SK-N-MC (cell line): ENCODE results near the gene NDST4.

Experiments used
- DNase-seq: peaks from one replicate; pipeline ENCODE4 v3.0.0-alpha.2; 2011; ENCODE audit warnings: low read depth, low spot score
- H3K27ac ChIP-seq: fragments of 200-600 bp; sonication (generic); 2 replicates; pipeline ENCODE4 v1.5.1; 2016; ENCODE audit warnings: mixed run types
- H3K36me3 ChIP-seq: fragments of 200-600 bp; sonication (generic); 2 replicates; pipeline ENCODE4 v1.6.1; 2017; ENCODE audit warnings: antibody characterized with exemption, low read length, mixed read lengths; ENCODE audit not compliant: insufficient read depth
- H3K4me3 ChIP-seq: fragments of 200-600 bp; sonication (generic); 2 replicates; pipeline ENCODE4 v1.5.1; 2016
- H3K9ac ChIP-seq: fragments of 200-600 bp; sonication (generic); 2 replicates; pipeline ENCODE4 v1.8.0; 2017; ENCODE audit warnings: mixed run types, mixed read lengths; ENCODE audit not compliant: insufficient read length
- H3K9me3 ChIP-seq: fragments of 200-600 bp; sonication (generic); 2 replicates; pipeline ENCODE4 v1.6.1; 2017; ENCODE audit warnings: low read depth, mild to moderate bottlenecking, antibody characterized with exemption, low read length, moderate library complexity, mixed read lengths
- EZH2 ChIP-seq: fragments of 200-600 bp; sonication (generic); IDR thresholded peaks from one replicate; pipeline ENCODE4 v1.6.1; 2017; ENCODE audit warnings: antibody characterized with exemption
- FOXP2 ChIP-seq: optimal IDR thresholded peaks from 2 replicates; pipeline ENCODE3; 2011; ENCODE audit warnings: mild to moderate bottlenecking, moderate library complexity; ENCODE audit not compliant: insufficient read depth; ENCODE audit errors: extremely low read length, control extremely low read depth
- POLR2AphosphoS5 ChIP-seq: IDR thresholded peaks from 2 replicates; pipeline ENCODE4 v1.6.1; 2012; ENCODE audit warnings: mild to moderate bottlenecking, low read depth, low read length, borderline replicate concordance

The NDST4 gene

DNA sequence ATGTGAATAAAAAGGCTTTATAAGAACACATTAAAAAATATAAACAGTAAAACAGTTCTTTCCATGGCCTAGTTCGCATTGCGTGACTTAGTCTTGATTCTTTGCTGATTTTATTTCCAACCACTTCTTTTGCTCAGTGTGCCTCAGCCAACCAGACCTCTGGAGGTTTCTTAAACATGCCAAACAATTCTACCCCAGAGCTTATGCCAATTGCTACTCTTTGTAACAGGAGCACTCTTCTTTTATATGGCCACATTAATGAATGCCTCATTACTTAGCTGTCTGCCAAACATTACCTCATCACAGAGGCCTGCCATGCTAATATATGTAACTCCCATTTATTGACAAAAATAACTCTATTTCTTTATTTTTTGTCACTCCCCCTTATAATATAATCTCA lies 202.3 kb downstream of the NDST4 start:
- 0 out of 2 replicates have a peak overlapping the region, but pooled peaks have one; percentile 6 for H3K27ac ChIP-seq
- H3K9ac ChIP-seq = no peak overlapping the region
- TF ChIP-seq EZH2 = no peak
- no peak for TF ChIP-seq FOXP2
- TF ChIP-seq POLR2AphosphoS5 = no peak
- H3K9me3 ChIP-seq = no peaks in the 10 kb centered on the region
- H3K36me3 ChIP-seq = peaks cover 11% of the 10 kb centered on the region
- H3K4me3 ChIP-seq = no peak overlapping the region
- DNase-seq = no peak

DNA sequence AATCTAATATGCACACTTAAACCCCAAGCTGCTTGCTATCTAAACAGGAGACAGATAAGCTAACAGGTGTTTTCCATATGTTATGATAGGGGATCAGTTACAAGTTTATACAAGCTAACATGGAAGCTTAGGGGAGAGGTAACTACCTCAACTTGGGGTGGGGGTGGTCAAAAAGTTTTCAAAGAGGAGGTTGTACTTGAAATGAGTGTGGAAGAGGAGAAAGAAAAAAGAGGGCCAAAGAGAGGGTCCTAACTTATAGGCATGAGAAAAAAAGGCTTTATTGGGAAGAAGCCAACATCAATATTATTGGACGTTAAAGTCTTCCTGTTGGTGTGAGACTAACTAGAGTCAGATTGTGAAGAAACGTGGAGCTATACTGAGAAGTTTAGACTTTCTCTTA lies 205.9 kb downstream of the NDST4 start:
- Histone ChIP-seq H3K9me3 (no peaks in the 10 kb centered on the region), H3K36me3 (peaks cover 30% of the 10 kb centered on the region), H3K27ac (peak overlapping the region; percentile 26; the same call in 1 of the 2 replicates), H3K4me3 (no peak overlapping the region), H3K9ac (no peak overlapping the region)
- DNase-seq = no peak
- TF ChIP-seq FOXP2 (no peak), EZH2 (no peak), POLR2AphosphoS5 (no peak)

DNA sequence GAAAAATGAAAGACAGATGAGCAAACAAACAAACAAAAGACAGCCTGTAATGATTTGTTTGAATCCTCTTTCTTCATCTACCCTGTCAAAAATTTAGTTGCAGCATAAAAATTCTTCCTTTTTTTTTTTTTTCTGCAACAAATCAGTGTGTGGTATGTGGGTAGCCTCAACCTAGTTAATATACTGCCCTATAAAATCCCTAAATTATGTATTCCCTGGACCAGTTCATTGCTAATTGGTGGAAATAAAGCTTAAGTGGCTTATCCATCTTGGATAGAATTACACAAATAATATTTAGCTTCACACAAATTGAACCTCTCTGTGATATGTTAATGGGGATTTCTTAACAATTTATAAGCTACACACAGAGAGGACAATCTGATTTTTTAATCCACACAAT lies 208.4 kb downstream of the NDST4 start:
- no peak for DNase-seq
- Histone ChIP-seq H3K9me3 (no peaks in the 10 kb centered on the region), H3K36me3 (peaks cover 46% of the 10 kb centered on the region), H3K9ac (no peak overlapping the region), H3K4me3 (no peak overlapping the region), H3K27ac (no peak overlapping the region)
- TF ChIP-seq POLR2AphosphoS5 = no peak
- TF ChIP-seq EZH2 = no peak
- no peak for TF ChIP-seq FOXP2

DNA sequence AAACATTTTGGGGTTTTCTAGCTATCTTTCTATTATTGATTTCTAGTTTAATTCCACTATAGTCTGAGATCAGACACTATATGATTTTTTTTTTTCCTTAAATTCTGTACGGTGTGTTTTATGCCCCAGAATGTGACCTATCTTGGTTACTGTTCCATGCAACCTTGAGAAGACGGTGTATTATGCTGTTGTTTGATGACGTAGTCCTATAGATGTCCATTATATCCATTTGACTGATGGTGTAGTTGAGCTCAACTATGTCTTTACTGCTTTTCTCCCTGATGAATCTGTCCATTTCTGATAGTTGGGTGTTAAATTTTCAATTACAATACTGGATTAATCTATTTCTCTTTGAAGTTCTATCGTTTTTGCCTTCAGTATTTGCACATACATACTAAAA lies 212.5 kb downstream of the NDST4 start:
- DNase-seq = no peak
- no peak overlapping the region for H3K27ac ChIP-seq
- H3K4me3 ChIP-seq = no peak overlapping the region
- H3K36me3 ChIP-seq = peaks cover 45% of the 10 kb centered on the region
- no peak overlapping the region for H3K9ac ChIP-seq
- no peaks in the 10 kb centered on the region for H3K9me3 ChIP-seq
- no peak for TF ChIP-seq EZH2
- no peak for TF ChIP-seq FOXP2
- TF ChIP-seq POLR2AphosphoS5 = no peak

DNA sequence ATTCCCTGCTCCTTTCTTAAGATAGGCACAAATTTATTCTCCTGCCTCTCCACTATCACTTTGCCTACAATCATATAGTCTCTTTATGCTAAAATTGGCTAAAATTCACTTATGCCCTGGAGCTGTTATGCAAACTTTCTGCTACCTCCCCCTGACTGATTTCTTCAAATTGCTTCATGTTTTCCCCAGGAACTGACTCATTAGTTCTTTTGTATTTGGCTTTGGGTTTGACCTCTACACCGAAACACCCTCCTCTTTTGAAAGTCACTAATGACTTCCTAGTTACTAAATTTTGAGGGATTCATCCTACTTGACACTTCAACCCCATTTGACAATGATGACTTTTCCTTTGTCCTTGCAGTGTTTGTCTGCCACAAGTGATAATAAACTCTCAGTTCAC lies 222.6 kb downstream of the NDST4 start:
- peak; percentile 22 for DNase-seq

DNA sequence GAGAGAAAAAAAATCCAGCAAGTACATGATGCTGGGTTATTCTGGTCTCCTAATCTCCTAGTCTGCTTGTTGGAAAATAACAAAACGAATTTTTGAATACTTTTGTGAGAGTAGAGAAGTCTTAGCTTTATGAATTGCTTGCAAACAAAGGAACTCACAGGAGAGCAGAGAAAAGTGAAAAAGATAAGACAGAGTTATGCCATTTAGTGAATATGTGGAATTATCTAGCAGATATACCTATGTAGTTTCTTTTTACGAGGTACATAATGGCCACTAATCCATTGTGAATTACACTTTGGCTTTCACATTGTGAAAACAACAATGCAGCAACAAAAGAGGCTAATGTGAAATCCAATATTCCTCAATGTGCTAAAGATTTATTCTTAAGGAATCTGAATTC lies 226.7 kb downstream of the NDST4 start:
- Histone ChIP-seq H3K9ac (no peak overlapping the region), H3K36me3 (no peaks in the 10 kb centered on the region; the same call in 1 of the 2 replicates), H3K9me3 (no peaks in the 10 kb centered on the region), H3K4me3 (no peak overlapping the region), H3K27ac (no peak overlapping the region)
- no peak for TF ChIP-seq EZH2
- TF ChIP-seq POLR2AphosphoS5 = no peak
- no peak for TF ChIP-seq FOXP2
- no peak for DNase-seq

More for the DNA sequence above, 222.6 kb downstream of the NDST4 start:
- no peak overlapping the region for H3K9ac ChIP-seq
- peaks cover 14% of the 10 kb centered on the region for H3K36me3 ChIP-seq
- no peak overlapping the region; the same call in 1 of the 2 replicates for H3K27ac ChIP-seq
- no peak for TF ChIP-seq POLR2AphosphoS5
- no peak for TF ChIP-seq FOXP2
- no peak for TF ChIP-seq EZH2
- no peaks in the 10 kb centered on the region for H3K9me3 ChIP-seq
- no peak overlapping the region for H3K4me3 ChIP-seq

DNA sequence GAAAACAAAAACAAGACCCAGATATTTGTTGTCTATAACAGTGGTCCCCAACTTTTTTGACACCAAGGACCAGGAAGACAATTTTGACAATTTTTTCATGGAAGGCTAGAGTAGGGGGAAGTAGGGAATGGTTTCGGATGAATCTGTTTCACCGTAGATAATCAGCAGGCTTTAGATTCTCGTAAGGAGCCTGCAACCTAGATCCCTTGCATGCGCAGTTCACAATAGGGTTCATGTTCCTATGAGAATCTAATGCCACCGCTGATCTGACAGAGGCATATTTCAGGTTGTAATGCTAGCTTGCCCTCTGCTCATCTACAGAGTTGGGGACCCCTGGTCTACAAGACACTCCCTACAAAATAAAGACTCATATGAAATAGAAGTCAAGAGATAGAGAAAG lies 229.8 kb downstream of the NDST4 start:
- no peak overlapping the region for H3K4me3 ChIP-seq
- H3K27ac ChIP-seq = no peak overlapping the region
- H3K9me3 ChIP-seq = no peaks in the 10 kb centered on the region
- DNase-seq = no peak
- TF ChIP-seq EZH2 (no peak), POLR2AphosphoS5 (no peak), FOXP2 (no peak)
- H3K36me3 ChIP-seq = no peaks in the 10 kb centered on the region; the same call in 1 of the 2 replicates
- no peak overlapping the region for H3K9ac ChIP-seq

DNA sequence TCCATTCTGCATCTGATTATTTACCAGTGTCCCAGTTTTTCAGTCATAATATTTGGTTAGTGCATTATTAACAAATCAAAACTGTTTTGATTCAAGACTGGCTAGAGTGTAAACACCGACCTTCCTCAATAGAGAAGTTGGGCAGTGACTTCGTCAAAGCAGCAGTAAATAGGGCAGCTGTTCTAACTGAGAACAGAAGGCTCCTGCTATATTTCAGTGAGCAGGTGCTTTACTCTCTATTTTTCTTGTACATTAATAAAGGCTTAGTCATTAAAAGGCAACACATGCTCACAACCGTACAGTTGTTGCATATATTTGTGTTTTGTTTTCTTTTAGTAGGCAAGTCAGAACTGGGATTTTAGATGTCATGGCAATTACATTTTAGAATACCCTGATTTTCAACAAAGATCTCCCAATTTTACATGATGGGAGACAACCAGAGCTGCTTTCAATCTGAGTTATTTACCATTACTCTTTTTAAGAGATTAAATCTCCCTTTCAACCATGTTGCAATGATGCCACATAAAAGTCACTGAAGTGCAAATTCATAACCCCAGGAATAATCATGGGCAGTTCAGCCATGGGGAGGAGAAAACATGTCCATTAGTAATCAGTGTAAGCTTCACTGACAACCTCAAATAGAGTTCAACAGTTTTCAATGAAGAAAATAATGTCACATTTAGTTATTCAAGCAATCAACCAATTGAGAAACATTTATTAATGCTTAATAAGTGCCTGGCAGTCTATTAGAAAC lies 233.3 kb downstream of the NDST4 start:
- no peak overlapping the region for H3K4me3 ChIP-seq

DNA sequence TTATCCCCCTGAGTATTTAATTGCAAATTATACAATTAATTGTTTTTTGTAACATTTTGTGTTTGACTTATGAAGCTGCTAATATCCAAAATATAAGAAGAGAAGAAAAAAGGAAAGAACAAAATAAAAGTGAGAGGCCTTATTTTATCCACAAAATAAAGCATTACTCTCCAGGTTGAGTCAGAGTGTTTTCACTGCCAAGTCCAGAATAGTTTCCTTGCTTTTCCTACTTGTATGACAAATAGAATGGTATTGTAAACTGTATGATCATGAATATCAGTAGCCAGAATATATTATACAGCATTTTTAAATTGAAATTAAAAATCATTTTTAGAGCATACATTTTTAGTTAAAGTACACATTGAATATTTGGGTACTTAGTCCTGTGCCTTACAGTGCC lies 237.8 kb downstream of the NDST4 start:
- no peaks in the 10 kb centered on the region for H3K9me3 ChIP-seq
- H3K36me3 ChIP-seq = peaks cover 8% of the 10 kb centered on the region; the same call in 1 of the 2 replicates
- no peak overlapping the region for H3K4me3 ChIP-seq
- no peak overlapping the region for H3K9ac ChIP-seq
- TF ChIP-seq EZH2 = no peak
- no peak for TF ChIP-seq POLR2AphosphoS5
- no peak overlapping the region for H3K27ac ChIP-seq
- no peak for DNase-seq

More for the DNA sequence above, 233.3 kb downstream of the NDST4 start:
- no peak for DNase-seq
- Histone ChIP-seq H3K27ac (no peak overlapping the region), H3K36me3 (no peaks in the 10 kb centered on the region), H3K9me3 (no peaks in the 10 kb centered on the region), H3K9ac (no peak overlapping the region)
- TF ChIP-seq EZH2 = no peak
- TF ChIP-seq FOXP2 = no peak
- no peak for TF ChIP-seq POLR2AphosphoS5
